ENCODE results near the gene NDUFV1.
A peak's percentile ranks its signal among the peaks of the same experiment; 100 is the strongest.
"Not testable (repeated sequence)": the region's sequence is repeated elsewhere in the genome, so short reads cannot be mapped to it uniquely, and the experiment has no call there.

NDUFV1 gene

DNA sequence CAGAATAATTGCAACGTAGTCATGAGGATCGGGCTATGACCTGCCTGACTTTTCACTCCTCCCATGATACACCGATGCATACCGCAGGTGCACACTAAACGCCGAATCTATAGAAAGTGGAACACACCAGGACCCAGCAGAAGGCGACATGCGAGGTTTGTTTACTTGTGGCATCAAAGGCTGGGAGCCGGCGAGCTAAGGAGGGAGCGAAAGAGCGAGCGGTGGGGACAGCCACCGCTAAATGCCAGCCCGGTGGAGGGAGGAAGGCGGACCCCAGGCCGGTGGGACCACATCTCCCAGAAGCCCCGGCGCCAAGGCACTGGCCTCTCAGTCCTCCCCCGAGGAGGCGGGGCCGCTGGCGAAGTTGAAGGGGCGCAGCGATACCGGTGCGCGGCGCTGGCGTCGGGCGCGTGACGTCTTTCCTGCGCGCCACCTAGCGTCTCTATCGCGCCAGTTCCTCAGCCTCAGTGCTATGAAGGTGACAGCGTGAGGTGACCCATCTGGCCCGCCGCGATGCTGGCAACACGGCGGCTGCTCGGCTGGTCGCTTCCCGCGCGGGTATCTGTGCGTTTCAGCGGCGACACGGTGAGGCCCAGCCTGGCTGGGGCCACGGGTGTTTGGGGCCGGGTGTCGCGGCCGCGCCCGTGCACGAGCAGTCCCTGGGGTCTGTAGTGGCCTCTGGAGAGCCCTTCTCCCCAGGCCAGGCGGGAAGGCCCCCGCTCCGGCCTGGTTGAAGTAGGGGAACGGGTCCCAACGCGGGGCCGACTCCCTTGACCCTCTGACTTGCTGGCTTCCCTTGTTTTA is at the start of gene NDUFV1:
NDUFV1 (plus strand) TSS at position 445 of the 804 bp plus-strand sequence; CDS start at position 514, 69 bp downstream.
- DNase-seq = peak; percentile 48

DNA sequence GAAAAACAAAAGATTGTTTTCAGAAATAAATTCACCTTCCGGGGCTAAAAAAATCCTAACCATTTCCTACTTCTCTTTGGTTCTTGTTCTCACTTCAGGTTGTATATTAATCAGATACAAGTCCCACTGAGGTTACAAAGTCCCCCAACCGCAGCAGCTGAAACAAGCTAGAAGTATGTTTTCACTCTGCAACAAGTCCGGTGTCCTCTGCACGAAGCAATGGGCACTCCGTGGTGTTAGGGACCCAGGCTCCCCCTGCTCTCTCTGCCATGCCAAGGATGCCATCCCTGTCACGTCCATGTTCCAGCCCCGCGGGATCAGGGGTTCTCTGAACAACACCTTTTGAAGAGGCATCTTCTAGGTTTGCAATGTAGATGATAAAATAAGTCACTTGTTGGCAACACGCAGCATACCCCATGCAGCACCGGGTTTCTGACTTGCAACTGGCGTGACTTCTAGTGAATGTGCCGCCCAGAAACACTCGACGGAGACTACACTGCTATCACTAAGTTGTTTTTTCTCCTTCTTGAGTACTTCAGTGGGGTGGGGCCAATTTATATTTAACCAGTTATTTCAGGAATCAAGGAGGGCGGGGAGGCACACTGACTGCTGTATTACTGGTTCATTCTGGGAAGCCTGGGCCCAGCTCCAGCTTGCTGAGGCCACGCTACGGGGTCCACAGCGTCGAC is 48.5 kb upstream of the NDUFV1 start:
- DNase-seq = no peak

DNA sequence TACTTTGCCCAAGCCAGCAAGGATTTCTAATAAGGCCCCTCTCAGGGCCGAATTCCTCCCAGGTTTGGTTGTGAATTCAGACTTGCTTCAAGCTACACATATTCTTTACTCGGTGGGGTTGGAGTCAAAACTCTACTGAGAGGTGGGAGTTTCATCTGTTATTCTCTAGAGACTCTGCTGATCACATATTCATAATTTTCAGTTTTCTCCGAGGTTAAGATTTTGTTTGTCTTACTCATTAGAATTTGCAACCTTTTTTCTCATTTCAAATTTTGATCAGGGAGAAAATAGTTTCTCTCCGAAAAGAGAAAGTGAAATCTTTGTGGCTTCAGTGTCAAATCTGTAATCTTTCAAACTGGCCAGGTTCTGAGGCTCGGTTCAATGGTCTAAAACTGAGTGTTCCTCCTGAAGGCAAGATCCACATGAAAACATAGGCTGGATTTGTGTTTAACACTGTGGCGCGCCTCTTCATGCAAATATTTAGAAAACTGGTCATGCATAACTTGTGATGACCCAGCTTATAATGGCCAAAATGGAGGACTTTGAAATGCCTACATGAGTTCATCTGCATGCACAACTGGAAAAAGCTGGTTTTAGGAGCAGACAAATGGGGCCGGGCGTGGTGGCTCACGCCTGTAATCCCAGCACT is 44.6 kb upstream of the NDUFV1 start:
- no peak for DNase-seq

DNA sequence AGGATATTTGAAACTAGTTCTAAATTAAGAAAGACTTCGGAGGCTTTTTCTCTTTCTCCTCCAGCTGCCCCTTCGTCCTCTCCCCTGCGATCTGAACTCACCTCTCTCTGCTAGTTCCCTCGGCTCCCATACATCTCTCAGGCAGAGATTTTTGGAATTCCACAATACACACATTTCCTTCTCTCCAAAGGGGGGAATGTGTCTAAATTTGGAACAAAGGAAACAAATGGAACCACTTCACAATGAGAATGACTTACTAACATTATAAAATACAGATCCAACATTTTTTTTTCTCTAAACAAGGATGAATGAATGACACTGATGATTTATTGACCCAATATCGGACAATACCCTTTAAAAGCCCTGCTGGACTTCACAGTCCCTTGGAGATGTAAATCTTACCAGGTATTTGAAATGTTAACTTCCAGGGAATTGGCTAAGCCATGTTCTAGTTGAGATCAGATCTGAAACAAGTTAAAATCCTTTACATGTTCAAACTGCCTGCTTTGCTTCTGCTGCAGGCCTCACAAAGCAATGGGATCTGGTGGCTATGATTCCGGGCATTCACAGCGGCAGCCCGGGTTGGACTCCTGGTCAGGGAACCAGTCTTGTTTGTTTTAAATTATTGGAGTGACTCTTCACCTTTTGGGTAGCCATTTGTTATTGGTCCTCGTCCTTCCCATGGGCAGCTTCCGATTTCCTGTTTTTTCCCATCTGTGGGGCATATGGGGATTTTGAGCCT is 43.6 kb upstream of the NDUFV1 start:
- no peak for DNase-seq

DNA sequence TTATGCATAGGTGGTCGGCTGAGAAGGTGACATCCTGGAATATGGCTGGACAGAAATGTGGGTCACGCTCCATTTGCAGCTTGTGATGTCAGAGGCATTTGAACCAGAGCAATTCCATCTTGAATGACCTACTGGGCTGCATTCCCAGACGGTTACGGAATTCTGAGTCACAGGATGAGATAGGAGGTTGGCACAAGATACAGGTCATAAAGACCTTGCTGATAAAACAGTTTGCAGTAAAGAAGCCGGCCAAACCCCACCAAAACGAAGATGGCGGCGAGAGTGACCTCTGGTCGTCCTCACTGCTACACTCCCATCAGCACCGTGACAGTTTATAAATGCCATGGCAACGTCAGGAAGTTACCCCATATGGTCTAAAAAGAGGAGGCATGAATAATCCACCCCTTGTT is 43.0 kb upstream of the NDUFV1 start:
- DNase-seq = not testable (repeated sequence)

DNA sequence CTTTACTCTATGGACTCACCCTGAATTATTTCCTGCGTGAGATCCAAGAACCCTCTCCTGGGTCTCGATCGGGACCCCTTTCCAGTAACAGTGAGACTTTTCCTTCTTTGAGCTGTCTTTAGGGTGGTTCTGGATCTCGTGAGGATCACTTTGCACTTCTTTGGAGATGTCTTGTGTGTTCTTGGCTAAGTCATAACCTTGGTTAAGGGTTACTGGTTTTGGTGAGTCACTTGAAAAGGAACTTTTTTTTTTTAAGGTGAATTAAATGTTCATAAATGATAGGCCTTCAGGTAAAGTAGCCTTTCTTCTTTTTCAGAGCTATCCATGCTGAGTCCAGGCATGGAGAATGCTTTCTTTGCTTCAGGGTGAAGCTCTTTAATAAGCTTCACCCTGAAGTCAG is 42.5 kb upstream of the NDUFV1 start:
- DNase-seq = no peak

DNA sequence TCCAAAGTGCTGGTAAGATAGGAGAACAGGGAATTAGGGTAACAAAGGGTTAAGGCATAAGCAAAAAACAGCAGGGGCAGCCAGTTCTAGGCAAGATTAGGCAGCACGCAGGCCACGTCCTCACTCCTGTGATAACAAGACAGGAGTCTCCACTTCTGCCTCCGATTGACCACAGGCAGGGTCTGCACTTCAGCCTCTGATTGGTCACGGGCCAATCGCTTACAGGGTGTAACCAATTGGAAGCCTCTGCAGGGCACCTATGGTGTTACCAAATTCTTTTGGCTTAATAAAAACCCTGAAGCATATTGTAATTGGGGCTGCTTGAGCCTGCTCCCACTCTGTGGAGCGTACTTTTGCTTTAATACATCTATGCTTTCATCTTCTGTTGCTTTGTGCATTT is 35.3 kb upstream of the NDUFV1 start:
- DNase-seq = no peak

DNA sequence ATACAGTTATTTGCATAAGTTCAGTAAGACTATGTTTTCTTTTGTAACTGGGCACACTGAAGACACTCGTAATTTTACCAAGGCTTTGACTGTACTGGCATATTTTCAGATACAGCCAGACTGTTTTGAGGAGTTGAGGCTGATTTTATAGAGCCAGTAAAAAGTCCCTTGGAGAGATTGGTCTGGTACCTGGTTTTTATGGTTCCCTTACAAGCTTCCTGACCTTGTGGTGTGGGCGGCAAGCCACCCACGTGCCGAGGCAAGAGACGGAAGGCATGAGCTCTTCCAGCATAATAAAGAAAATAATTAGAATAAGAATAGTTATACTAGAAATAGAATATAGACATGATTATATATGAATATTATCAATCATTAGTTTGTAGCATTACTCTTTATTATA is 34.4 kb upstream of the NDUFV1 start:
- DNase-seq = no peak

DNA sequence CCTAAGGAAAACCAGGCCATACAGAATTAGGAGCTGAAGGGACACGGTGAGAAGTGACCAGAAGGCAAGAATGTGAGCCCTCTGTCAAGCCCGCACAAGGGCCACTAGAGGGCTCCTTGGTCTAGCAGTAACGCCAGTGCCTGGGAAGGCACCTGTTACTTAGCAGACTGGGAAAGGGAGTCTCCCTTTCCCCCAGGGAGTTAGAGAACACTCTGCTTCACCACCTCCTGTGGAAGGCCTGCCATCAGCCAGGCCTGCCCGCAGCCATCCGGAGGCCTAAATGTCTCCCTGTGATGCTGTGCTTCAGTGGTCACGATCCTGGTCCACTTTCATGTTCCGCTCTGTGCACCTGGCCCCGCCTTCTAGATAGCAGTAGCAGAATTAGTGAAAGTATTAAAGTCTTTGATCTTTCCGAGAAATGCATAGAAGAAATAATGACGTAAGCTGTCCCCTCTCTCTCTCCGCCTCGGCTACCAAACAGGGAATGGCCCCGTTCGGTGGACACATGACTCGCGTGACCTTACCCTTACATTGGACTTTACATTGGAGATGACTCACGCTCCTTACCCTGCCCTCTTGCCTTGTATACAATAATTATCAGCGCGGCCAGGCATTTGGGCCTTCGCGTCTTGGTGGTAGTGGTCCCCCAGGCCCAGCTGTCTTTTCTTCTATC is 33.9 kb upstream of the NDUFV1 start:
- no peak for DNase-seq

DNA sequence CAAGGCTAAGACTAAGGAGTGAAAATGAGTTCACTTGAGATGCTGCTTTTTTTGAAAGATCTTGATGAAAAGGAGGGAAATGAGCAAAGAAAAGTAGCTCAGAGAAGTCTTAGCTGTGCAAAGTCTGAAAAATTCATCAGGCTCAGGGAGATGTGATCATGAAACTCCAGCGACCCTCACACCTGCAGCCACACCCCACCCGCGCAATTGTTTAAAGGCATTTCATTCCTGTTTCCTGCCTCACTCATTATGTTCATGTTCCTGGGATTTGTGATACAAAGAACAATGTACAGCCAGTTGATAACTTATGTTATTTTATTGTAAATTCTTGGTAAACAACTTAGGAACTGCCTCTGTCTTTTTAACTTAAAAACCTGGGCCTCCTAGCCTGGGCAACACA is 31.8 kb upstream of the NDUFV1 start:
- no peak for DNase-seq

DNA sequence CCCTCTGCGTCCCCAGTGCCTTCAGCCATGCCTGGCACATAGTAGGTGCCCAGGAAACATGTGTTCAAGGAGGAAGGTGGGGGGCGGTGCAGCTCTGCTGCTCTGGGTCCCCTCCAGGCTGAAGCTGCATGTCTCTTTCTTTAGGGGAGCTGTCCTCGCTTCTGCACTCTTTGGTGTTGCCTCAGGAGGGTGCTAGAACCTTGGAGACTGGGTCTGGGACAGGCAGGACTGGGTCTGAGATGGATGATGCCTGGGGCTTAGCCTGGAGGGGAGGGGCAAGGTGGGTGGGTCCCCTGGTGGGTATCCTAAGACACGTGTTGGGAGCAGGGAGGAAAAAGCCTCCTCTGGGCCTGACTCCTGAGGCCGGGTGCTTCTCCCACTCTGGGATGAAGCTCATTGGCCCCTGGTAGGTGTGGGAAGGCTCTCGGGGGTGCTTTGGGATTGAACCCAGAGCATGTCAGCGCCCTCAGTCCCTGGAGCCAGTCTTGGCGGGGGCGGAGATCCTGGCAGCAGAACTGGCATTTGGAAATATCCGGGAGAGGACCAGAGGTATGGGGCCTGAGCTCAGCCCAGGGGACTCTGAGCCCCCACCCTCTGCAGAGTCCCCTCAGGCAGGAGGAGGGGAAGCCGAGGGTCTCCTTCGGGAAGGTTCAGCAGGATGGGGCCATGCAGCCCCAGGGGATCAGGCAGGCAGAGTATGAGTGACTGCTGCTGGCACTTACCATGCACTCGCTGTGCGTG is 29.8 kb upstream of the NDUFV1 start:
- DNase-seq = no peak

DNA sequence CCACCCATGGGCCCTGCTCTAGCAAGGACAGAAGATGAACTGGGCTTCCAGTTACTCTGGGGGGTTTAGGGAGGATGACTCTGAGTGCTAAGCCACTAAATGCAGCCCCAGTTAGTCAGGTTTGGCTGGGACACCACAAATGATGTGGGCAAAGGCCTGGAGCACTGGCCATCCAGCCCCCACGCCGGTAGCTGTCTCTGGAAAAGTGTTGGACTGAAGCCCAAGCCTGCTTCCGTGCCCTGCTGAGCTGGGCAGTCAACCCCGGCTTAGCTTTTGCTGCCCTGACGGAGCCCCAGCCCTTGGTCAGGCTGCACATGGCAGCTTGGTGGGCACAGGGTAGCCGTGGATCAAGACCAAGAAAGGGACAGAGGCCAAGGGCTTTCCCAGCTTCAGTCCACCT is 28.8 kb upstream of the NDUFV1 start:
- no peak for DNase-seq

DNA sequence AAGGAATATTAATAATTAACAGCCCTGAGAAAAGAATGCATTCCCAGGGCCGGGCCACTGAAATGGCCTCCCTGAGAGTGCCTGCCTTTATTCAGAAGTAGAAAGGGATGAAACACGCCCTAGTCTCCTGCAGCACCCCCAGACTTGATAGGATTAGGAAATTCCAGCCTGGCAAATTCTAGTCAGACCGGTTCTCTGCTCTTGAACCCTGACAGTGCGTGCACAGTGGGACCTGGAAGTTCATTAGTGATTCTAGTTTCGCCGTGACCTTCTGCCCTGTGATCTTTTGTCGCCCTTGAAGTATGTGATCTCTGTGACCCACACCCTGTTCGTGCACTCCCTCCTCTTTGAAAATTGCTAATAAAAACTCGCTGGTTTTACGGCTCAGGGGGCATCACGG is 25.3 kb upstream of the NDUFV1 start:
- DNase-seq = no peak

DNA sequence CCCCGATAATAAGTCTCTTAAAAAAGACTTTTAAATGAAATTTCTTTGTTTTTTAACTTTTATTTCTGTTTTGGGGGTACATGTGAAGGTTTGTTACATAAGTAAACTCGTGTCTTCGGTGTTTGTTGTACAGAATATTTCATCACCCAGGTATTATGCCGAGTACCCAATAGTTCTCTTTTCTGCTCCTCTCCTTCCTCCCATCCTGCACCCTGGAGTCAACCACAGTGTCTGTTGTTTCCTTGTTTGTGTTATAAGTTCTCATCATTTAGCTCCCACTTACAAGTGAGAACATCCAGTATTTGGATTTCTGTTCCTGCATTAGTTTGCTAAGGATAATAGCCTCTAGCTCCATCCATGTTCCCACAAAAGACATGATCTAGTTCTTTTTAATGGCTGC is 24.7 kb upstream of the NDUFV1 start:
- no peak for DNase-seq

DNA sequence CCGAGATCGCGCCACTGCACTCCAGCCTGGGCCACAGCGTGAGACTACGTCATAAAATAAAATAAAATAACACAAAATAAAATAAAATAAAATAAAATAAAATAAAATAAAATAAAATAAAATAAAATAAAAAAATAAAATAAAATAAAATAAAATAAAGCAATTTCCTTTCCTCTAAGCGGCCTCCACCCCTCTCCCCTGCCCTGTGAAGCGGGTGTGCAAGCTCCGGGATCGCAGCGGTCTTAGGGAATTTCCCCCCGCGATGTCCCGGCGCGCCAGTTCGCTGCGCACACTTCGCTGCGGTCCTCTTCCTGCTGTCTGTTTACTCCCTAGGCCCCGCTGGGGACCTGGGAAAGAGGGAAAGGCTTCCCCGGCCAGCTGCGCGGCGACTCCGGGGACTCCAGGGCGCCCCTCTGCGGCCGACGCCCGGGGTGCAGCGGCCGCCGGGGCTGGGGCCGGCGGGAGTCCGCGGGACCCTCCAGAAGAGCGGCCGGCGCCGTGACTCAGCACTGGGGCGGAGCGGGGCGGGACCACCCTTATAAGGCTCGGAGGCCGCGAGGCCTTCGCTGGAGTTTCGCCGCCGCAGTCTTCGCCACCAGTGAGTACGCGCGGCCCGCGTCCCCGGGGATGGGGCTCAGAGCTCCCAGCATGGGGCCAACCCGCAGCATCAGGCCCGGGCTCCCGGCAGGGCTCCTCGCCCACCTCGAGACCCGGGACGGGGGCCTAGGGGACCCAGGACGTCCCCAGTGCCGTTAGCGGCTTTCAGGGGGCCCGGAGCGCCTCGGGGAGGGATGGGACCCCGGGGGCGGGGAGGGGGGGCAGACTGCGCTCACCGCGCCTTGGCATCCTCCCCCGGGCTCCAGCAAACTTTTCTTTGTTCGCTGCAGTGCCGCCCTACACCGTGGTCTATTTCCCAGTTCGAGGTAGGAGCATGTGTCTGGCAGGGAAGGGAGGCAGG is 23.2 kb upstream of the NDUFV1 start, which contains the start of gene GSTP1:
GSTP1 (plus strand) TSS at position 566 of the 958 bp plus-strand sequence; CDS start at position 598, 32 bp downstream.
- no peak for DNase-seq

DNA sequence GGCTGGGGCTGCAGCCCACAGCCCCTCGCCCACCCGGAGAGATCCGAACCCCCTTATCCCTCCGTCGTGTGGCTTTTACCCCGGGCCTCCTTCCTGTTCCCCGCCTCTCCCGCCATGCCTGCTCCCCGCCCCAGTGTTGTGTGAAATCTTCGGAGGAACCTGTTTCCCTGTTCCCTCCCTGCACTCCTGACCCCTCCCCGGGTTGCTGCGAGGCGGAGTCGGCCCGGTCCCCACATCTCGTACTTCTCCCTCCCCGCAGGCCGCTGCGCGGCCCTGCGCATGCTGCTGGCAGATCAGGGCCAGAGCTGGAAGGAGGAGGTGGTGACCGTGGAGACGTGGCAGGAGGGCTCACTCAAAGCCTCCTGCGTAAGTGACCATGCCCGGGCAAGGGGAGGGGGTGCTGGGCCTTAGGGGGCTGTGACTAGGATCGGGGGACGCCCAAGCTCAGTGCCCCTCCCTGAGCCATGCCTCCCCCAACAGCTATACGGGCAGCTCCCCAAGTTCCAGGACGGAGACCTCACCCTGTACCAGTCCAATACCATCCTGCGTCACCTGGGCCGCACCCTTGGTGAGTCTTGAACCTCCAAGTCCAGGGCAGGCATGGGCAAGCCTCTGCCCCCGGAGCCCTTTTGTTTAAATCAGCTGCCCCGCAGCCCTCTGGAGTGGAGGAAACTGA is 22.4 kb upstream of the NDUFV1 start:
- no peak for DNase-seq

DNA sequence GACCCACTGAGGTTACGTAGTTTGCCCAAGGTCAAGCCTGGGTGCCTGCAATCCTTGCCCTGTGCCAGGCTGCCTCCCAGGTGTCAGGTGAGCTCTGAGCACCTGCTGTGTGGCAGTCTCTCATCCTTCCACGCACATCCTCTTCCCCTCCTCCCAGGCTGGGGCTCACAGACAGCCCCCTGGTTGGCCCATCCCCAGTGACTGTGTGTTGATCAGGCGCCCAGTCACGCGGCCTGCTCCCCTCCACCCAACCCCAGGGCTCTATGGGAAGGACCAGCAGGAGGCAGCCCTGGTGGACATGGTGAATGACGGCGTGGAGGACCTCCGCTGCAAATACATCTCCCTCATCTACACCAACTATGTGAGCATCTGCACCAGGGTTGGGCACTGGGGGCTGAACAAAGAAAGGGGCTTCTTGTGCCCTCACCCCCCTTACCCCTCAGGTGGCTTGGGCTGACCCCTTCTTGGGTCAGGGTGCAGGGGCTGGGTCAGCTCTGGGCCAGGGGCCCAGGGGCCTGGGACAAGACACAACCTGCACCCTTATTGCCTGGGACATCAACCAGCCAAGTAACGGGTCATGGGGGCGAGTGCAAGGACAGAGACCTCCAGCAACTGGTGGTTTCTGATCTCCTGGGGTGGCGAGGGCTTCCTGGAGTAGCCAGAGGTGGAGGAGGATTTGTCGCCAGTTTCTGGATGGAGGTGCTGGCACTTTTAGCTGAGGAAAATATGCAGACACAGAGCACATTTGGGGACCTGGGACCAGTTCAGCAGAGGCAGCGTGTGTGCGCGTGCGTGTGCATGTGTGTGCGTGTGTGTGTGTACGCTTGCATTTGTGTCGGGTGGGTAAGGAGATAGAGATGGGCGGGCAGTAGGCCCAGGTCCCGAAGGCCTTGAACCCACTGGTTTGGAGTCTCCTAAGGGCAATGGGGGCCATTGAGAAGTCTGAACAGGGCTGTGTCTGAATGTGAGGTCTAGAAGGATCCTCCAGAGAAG is 21.6 kb upstream of the NDUFV1 start:
- DNase-seq = no peak

DNA sequence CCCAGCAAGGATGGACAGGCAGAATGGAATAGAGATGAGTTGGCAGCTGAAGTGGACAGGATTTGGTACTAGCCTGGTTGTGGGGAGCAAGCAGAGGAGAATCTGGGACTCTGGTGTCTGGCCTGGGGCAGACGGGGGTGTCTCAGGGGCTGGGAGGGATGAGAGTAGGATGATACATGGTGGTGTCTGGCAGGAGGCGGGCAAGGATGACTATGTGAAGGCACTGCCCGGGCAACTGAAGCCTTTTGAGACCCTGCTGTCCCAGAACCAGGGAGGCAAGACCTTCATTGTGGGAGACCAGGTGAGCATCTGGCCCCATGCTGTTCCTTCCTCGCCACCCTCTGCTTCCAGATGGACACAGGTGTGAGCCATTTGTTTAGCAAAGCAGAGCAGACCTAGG is 20.8 kb upstream of the NDUFV1 start:
- no peak for DNase-seq

All from NCI-H2081 treated with DMSO at 0.1 percent for 48 hours (cell line).